Subcutaneous adipose tissue (tissue), 4 donors: ENCODE measurements around the gene RASIP1. TPM values are rescaled to one million over a fixed set of nuclear protein-coding genes. Genes with fewer than 3 reads are reported as not detected.

Experiments
- CTCF ChIP-seq: fragments of 450-650 bp; IDR thresholded peaks from one replicate; pipeline ENCODE4 v1.5.1; 2016; ENCODE audit warnings: low read depth, mild to moderate bottlenecking, control low read depth, antibody characterized with exemption, moderate library complexity
- total RNA-seq, 4 donors: library from RNA; depleted of rRNA; stranded (reverse); fragments of >200 nt; gene quantifications; one replicate each; pipeline ENCODE4 v1.1.0, GENCODE V29; 2016

RASIP1 gene
- 10 to 100 TPM in 3 of 4 donors, 1 to 10 TPM in 1; 4.1 to 38.1 (median 11.5) TPM for total RNA-seq

DNA sequence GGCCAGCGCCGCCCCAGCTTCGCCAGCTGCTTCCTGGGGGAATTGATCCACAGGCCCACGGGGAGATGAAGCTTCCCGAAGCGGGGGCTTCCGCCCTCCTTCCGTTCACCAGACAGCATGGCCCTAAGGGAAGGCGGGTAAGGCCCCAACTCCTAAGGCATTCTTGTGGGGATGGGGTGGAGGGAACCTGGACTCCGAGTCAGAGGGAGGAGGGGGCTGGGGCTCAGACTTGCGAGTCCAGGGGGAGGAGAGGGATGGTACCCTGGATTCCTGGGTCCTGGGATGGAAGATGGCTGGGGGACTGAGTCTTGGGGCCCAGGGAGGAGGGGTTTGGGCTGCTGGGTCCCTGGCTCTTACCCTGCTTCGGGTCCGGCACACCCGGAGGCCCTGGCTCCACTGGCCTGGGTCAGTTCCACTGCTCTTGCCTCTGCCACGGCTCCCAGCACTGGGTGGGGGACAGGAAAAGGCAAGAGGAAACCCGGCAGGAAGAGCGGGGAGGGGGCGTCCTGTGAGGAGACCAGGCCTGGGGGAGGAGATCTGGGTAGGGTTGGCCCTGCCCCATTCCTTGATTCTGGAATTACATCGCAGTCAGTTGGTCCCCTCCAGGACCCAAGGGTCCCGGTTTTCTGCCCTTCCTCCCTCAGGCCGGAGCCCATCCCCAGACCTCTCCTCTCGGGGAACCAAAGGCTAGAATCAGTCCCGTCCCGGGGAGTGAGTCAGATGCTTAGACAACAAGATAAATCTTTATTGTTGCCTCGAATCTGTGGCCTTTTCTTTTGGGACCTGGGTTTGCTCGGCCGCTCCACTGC is at the start of gene RASIP1:
RASIP1 (minus strand) TSS at position 447 of the 809 bp plus-strand sequence; CDS start at position 119, 328 bp downstream.
- TF ChIP-seq CTCF = no peak

DNA sequence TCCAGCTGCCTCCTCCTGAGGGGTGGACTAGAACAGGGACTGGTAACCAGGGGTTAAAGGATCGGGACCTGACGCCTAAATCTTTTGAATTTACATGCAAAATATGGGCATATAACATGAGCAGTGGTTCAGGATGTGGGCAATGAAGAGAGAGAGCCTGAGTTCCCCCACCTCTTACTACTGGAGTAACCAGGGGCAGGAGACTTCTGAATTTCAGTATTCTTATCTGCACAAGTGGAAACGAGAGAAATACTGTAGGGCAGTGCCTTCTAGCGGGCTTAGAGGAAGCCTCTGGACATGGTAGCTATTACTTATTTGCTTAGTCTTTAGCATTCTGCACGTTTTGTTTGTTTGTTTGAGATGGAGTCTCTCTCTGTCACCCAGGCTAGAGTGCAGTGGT is 44.1 kb upstream of the RASIP1 start:
- no peak for TF ChIP-seq CTCF

GRCh38 chr19:48780631-48781391 is 40.4 kb upstream of the RASIP1 start:
- no peak for TF ChIP-seq CTCF

GRCh38 chr19:48779636-48780035 is 39.2 kb upstream of the RASIP1 start:
- no peak for TF ChIP-seq CTCF

GRCh38 chr19:48777720-48778119 is 37.3 kb upstream of the RASIP1 start:
- TF ChIP-seq CTCF = no peak

DNA sequence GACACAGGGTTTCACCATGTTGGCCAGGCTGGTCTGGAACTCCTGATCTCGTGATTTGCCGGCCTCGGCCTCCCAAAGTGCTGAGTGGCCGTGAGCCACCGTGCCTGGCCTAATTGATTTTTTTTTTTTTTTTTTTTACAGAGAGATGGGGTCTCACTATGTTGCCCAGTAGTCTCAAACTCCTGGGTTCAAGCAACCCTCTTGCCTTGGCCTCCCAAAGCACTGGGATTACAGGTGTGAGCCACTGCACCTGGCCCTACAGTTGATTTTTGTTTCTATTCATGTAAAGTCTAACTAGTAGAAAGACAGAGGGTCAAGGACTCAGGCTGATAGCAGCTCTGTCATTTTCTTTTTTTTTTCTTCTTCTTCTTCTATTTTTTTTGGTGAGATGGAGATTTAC is 36.7 kb upstream of the RASIP1 start:
- TF ChIP-seq CTCF = no peak

GRCh38 chr19:48772503-48772953 is 32.1 kb upstream of the RASIP1 start:
- TF ChIP-seq CTCF = no peak
